ENCODE data around the gene MARS2.

DNA sequence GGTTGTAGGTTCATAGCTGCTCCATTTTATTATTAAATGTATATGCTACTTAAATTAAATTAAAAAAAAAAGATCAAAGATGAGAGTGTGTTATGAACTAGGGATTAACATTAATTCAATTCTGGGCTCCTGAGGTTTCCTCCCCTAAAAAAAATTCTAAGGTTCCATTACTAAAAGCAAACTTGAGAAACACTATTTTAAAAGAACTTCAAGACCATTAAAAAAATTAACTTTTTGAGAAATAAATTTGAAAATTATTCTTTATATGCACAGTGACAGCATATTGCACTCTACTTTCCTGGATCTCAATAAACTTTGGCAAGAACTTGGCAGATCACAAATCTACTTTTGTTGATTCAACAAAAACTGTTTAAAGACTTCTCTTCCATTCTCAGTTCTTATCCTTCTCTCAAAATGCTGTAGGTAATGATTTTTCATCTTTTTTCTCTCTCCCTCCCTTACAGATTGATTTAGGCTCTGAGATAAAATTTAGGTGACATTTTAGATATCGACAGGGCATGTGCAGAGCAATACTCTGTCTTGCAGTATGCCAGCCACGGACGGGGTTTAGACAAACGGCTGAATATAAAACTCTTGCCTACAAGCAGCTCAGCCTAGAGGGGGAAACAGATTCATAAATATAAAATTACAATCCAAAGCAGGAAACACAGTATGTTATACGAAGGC, 592 bp upstream of the MARS2 start:
- TF ChIP-seq, protein P1, sequence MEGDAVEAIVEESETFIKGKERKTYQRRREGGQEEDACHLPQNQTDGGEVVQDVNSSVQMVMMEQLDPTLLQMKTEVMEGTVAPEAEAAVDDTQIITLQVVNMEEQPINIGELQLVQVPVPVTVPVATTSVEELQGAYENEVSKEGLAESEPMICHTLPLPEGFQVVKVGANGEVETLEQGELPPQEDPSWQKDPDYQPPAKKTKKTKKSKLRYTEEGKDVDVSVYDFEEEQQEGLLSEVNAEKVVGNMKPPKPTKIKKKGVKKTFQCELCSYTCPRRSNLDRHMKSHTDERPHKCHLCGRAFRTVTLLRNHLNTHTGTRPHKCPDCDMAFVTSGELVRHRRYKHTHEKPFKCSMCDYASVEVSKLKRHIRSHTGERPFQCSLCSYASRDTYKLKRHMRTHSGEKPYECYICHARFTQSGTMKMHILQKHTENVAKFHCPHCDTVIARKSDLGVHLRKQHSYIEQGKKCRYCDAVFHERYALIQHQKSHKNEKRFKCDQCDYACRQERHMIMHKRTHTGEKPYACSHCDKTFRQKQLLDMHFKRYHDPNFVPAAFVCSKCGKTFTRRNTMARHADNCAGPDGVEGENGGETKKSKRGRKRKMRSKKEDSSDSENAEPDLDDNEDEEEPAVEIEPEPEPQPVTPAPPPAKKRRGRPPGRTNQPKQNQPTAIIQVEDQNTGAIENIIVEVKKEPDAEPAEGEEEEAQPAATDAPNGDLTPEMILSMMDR (IDR thresholded peaks at IDR 0.05), result no peak
- TF ChIP-seq POLR2AphosphoS5 (IDR thresholded peaks at IDR 0.05), result no peak
- TF ChIP-seq POLR2A (IDR thresholded peaks at IDR 0.05), result no peak

All from prostate gland (tissue), 2 donors.